ENCODE results near the gene ZNF507. TPM values are rescaled to one million over a fixed set of nuclear protein-coding genes. Genes with fewer than 3 reads are reported as not detected.

The ZNF507 gene
- total RNA-seq, 1 experiment from 2014 or later = 4.2 TPM

DNA sequence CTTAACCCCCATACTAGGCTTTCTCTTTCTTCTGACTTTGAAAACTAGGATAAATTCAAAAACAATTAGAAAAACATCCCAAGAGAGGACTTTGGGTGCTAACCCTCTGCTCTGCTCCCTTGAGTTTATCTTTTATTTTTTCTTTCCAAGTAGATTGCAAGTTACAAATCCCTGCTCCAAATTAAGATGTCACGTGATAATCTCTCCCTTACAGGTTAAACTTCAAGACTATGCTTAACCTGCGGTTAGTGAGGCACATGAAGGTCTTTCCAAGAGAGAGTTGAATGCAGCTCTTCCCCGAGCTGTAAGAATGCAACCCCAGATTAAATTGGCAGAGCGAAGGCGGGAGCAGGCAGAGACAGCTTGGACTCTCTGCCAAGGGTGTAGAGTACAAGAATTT lies 12.2 kb upstream of the ZNF507 start:
- Histone ChIP-seq H3K27me3 (peaks cover 9% of the 10 kb centered on the region), H3K9me3 (no peaks in the 10 kb centered on the region), H3K4me3 (no peak overlapping the region), H3K36me3 (no peaks in the 10 kb centered on the region)
- DNase-seq = no peak

- H3K9me3 ChIP-seq = no peaks in the 10 kb centered on the region
- H3K4me3 ChIP-seq = no peak overlapping the region
- H3K27me3 ChIP-seq = peaks cover 9% of the 10 kb centered on the region
- DNase-seq = no peak
- H3K36me3 ChIP-seq = no peaks in the 10 kb centered on the region
Observed at GRCh38 chr19:32336259-32337083, 8.9 kb upstream of the ZNF507 start.

- H3K4me3 ChIP-seq = no peak overlapping the region
- no peaks in the 10 kb centered on the region for H3K9me3 ChIP-seq
Observed at GRCh38 chr19:32337084-32337808, 8.2 kb upstream of the ZNF507 start.

DNA sequence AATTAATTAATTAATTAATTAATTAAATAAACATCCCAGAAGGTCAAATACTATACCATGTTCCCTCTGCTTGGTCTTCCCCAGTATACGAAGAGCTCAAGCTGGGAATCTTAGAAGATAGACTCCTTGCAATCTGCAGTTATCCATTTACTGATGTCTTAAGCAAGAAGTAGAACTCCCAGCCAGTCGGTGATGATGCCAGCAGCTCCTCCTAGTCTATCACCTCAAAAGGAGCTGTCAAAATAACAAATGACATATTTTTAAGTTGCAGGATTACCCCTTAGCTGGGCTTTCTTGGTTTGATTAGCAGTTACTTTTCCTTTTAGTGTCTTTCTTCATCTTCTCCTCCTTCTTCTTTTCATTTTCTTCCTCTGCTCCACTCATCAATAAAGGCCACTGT lies 6.0 kb upstream of the ZNF507 start:
- Histone ChIP-seq H3K4me3 (no peak overlapping the region), H3K9me3 (no peaks in the 10 kb centered on the region), H3K36me3 (no peaks in the 10 kb centered on the region), H3K27me3 (no peaks in the 10 kb centered on the region)
- no peak for DNase-seq

More at GRCh38 chr19:32337084-32337808, 8.2 kb upstream of the ZNF507 start:
- DNase-seq = no peak
- Histone ChIP-seq H3K36me3 (no peaks in the 10 kb centered on the region), H3K27me3 (peaks cover 6% of the 10 kb centered on the region)

GRCh38 chr19:32339988-32340874 lies 5.2 kb upstream of the ZNF507 start:
- no peak overlapping the region for H3K4me3 ChIP-seq
- peak; percentile 65 for DNase-seq
- H3K36me3 ChIP-seq = no peaks in the 10 kb centered on the region
- H3K9me3 ChIP-seq = no peaks in the 10 kb centered on the region
- H3K27me3 ChIP-seq = no peaks in the 10 kb centered on the region

- Histone ChIP-seq H3K36me3 (peaks cover 7% of the 10 kb centered on the region), H3K27me3 (no peaks in the 10 kb centered on the region), H3K9me3 (no peaks in the 10 kb centered on the region), H3K4me3 (no peak overlapping the region)
- DNase-seq = no peak
Observed at GRCh38 chr19:32342695-32343094, 2.7 kb upstream of the ZNF507 start.

GRCh38 chr19:32343550-32344262 lies 1.7 kb upstream of the ZNF507 start:
- Histone ChIP-seq H3K4me3 (no peak overlapping the region), H3K36me3 (peaks cover 17% of the 10 kb centered on the region), H3K9me3 (no peaks in the 10 kb centered on the region), H3K27me3 (no peaks in the 10 kb centered on the region)
- DNase-seq = peak; percentile 36

- Histone ChIP-seq H3K27me3 (no peaks in the 10 kb centered on the region), H3K36me3 (peaks cover 34% of the 10 kb centered on the region), H3K9me3 (no peaks in the 10 kb centered on the region), H3K4me3 (peak overlapping the region; percentile 84)
- no peak for DNase-seq
Observed at GRCh38 chr19:32346901-32347300, 1.5 kb downstream of the ZNF507 start.

GRCh38 chr19:32347573-32347972 lies 2.2 kb downstream of the ZNF507 start:
- DNase-seq = no peak

DNA sequence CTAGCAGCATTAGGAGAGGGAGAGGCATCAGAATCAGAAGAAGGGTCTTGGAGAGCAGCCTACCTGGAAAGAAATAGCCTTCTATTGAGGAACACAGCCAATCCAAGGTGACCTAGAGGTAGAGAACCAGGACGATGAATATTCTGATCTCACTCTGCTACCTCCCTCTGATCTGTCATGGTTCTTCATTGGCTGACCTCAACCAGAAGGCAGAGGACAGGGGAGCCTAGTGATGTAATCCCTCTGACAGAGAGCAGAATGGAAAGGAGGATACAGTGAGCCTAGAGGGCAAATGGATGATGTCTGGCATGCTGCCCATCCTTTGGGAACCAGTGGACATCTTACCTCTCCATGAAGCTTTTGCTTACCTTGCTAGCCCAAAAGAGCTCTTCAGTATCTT lies 3.6 kb downstream of the ZNF507 start:
- Histone ChIP-seq H3K9me3 (no peaks in the 10 kb centered on the region), H3K36me3 (peaks cover 49% of the 10 kb centered on the region), H3K4me3 (no peak overlapping the region), H3K27me3 (no peaks in the 10 kb centered on the region)
- no peak for DNase-seq

More at GRCh38 chr19:32347573-32347972, 2.2 kb downstream of the ZNF507 start:
- no peaks in the 10 kb centered on the region for H3K27me3 ChIP-seq
- H3K36me3 ChIP-seq = peaks cover 34% of the 10 kb centered on the region
- no peak overlapping the region for H3K4me3 ChIP-seq
- H3K9me3 ChIP-seq = no peaks in the 10 kb centered on the region

DNA sequence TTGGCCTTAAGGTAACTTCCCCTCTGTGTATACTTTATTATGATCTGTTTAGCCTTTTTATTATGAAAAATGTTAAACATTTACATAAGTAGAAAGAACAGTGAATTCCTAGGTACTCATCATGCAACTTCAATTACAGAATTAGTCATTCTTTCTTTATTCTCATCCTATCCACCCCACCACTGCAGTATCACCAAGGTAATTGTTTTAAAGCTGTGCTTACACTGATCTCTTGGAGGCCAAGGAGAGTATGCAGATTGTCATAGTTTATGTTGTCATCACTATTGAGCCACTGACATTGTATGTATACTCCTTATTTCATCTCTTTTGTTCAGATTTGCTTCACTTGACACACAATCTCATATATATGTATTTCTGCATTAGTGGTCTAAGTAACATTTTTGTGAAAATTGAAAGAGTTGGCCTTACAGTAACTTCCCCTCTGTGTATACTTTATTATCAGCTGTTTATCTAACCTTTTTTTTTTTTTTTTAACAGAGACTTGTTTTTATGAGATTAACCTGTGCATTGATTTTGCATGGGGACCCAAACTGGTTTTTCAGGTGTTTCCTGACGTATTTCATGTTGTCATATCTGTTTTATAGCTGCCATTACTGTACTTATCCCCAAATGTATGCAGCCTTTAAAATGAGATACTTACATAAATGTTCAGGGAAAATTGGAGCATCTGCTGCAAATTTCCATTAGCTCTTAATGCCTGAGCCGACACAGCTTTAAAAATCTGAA lies 4.5 kb downstream of the ZNF507 start:
- H3K27me3 ChIP-seq = no peaks in the 10 kb centered on the region
- no peak overlapping the region for H3K4me3 ChIP-seq
- DNase-seq = no peak
- no peaks in the 10 kb centered on the region for H3K9me3 ChIP-seq
- peaks cover 58% of the 10 kb centered on the region for H3K36me3 ChIP-seq

- Histone ChIP-seq H3K27me3 (no peaks in the 10 kb centered on the region), H3K36me3 (peaks cover 63% of the 10 kb centered on the region), H3K4me3 (no peak overlapping the region), H3K9me3 (no peaks in the 10 kb centered on the region)
- no peak for DNase-seq
Observed at GRCh38 chr19:32350471-32350865, 5.1 kb downstream of the ZNF507 start.

DNA sequence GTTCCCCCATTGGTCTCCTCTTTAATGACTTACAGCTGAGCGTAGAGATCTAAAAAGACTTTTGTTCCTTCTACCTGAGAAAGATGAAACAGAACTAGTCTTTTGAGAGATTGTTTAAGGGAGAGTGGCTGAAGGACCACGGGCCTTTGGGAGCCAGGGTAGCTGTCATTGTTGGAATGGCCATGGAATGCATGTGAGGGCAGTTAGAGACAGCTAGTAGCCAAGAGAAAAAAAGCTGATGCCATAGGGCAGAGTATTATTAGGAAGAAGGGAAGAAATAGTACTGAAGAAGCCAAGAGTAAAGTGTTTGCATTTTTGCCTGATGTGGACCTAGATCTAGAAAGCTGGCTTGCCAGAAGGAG lies 5.6 kb downstream of the ZNF507 start:
- Histone ChIP-seq H3K36me3 (peaks cover 67% of the 10 kb centered on the region), H3K4me3 (peak overlapping the region; percentile 5; the same call in 1 of the 2 replicates), H3K27me3 (no peaks in the 10 kb centered on the region), H3K9me3 (no peaks in the 10 kb centered on the region)
- DNase-seq = no peak

DNA sequence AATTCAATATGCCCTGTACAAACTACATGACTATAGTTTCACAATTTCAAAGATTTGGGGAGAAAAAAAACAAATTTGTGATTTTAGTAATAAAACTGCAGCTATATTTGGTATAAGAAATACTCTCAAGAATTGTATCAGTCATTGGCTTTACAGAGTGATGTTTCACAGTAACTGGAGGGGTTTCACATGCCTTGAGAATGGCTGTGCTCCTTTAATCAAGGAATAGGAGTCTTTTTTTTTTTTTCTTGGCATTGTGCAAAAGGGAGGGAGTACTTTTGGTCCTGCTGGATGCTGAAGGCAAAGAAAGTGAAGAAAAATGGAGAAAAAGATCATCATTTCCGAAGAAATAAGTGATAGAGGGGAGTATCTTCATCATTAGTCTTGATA lies 6.8 kb downstream of the ZNF507 start:
- DNase-seq = no peak
- Histone ChIP-seq H3K27me3 (no peaks in the 10 kb centered on the region), H3K36me3 (peaks cover 76% of the 10 kb centered on the region), H3K4me3 (no peak overlapping the region), H3K9me3 (no peaks in the 10 kb centered on the region)

- Histone ChIP-seq H3K36me3 (peaks cover 75% of the 10 kb centered on the region), H3K4me3 (no peak overlapping the region)
Observed at GRCh38 chr19:32354345-32354744, 8.9 kb downstream of the ZNF507 start.

GRCh38 chr19:32355309-32355708 lies 9.9 kb downstream of the ZNF507 start:
- H3K27me3 ChIP-seq = no peaks in the 10 kb centered on the region
- H3K9me3 ChIP-seq = no peaks in the 10 kb centered on the region
- no peak for DNase-seq
- no peak overlapping the region for H3K4me3 ChIP-seq
- peaks cover 75% of the 10 kb centered on the region for H3K36me3 ChIP-seq

More at GRCh38 chr19:32354345-32354744, 8.9 kb downstream of the ZNF507 start:
- Histone ChIP-seq H3K9me3 (no peaks in the 10 kb centered on the region), H3K27me3 (no peaks in the 10 kb centered on the region)
- no peak for DNase-seq

All from MG63 (cell line).